Erythroblast (primary cell): ENCODE measurements around the gene MYO1D.
"Not testable (repeated sequence)": the region's sequence is repeated elsewhere in the genome, so short reads cannot be mapped to it uniquely, and the experiment has no call there.

ENCODE experiments used
- DNase-seq, 2 experiments: peaks; one replicate each; lab custom pipeline; 2025; lab: John Stamatoyannopoulos, UW
- GATA1 ChIP-seq: IDR thresholded peaks from 2 replicates; pipeline ENCODE4 v1.6.1; 2011; ENCODE audit warnings: low read depth, mild to moderate bottlenecking, control low read depth, low read length, moderate library complexity
- POLR2A ChIP-seq: IDR thresholded peaks from 2 replicates; pipeline ENCODE4 v1.6.1; 2011; ENCODE audit warnings: mild to moderate bottlenecking, low read length

Gene MYO1D

DNA sequence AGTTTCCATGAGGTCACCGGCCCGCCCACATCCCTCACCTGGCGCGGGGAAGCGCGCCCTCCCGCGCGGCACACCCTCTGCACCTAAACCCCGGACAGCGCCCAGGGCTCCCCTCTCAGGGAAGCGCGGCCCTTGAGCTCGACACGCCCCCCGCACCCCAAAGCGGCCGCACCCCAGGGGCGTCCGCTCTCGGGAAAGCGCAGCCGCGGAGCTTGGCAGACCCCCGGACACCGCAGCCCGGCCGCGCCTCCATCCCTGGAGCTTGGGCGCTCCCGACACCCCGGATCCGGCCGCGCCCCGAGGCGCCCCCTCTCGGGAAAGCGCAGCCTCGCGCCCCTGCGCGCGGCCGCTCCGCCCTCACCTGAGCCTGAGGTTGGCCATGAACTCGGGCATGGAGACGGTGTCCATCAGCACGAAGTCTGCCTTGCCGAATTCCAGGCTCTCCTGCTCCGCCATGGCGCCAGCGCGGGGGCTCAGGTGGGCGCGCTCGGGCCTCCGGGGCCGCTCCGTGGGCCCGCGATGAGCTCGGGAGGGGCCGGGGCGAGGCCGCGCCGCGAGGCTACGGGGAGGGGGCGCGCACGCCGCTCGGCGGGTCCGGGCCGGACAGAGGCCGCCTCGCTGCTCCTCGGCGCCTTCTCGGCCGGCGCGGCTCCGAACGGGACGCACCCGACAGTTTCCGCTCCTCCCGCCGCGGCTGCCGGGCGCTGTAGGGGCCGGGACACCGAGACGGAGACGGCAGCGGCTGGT lies at the start of gene MYO1D:
TSS of gene MYO1D (minus strand) at position 708 of the 747 bp plus-strand sequence. CDS start at position 456, 252 bp downstream.
- peak; percentile 71 to 87 for DNase-seq
- TF ChIP-seq GATA1 (no peak), POLR2A (peak; percentile 77)

DNA sequence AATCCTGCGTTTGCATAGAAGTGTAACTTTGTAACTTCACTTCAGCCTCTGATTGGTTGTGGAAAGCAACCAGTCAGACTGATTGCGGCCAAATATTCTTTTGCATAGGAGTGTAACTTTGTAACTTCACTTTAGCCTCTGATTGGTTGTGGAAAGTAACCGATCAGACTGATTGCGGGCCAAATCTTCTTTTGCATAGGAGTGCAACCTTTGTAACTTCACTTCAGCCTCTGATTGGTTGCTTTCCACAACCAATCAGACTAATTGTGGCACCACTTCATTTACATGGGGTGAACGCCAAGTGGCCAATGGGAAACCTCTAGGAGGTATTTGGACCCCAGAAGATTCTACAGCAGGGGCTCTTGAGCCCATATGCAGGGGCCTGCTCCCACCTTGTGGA lies 49.3 kb upstream of the MYO1D start:
- DNase-seq: no peak
- no peak for TF ChIP-seq POLR2A
- no peak for TF ChIP-seq GATA1

DNA sequence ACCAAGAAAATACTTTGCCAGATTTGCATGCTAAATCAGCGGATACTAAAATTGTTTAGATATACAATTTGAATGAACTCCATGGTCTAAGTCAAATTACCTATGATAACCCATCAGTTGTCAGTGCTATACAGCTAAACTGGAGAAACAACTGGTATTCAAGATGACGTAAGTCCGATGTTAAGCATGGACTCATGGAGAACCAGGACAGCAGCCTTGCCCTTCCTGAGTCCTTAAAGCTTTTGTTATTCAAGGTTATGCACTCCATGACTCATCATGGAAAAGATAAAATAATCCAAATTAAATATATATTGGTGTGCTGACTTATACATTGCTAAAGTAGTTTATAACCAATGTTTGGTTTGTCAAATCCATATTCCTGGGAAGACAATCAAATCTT lies 47.0 kb upstream of the MYO1D start:
- DNase-seq: not testable (repeated sequence)

DNA sequence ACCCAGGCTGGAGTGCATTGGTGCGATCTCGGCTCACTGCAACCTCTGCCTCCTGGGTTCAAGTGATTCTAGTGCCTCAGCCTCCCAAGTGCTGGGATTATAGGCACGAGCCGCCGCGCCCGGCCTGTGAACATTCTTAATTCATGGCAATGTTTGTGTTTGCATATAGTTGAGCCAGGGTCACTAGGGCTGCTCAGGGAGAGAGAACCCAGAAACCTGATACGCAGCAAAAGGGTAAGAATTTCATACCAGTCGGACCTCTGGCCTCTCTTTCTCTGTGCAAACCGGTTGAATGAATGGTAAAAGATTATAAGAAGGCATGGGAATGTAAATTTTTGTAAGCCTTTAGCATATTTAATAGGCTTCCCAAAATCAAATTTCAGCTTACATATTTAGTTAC lies 44.1 kb upstream of the MYO1D start:
- TF ChIP-seq POLR2A (no peak), GATA1 (no peak)
- DNase-seq: no peak

DNA sequence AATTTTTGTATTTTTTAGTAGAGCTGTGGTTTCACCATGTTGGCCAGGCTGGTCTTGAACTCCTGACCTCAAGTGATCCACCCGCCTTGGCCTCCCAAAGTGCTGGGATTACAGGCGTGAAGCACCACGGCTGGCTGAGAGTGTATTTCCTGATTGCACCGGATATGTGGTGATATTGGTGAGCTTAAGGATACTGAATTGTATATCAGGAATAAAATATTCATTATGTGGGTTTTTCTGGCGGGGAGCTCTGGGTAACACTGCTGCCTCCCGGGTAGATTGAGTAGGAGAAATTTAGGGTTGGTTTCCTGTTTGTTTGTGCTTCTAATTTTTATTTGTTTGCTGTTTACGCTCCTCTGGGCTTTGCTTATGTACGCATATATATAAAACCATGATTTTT lies 43.4 kb upstream of the MYO1D start:
- DNase-seq: no peak
- TF ChIP-seq GATA1: no peak
- TF ChIP-seq POLR2A: no peak

DNA sequence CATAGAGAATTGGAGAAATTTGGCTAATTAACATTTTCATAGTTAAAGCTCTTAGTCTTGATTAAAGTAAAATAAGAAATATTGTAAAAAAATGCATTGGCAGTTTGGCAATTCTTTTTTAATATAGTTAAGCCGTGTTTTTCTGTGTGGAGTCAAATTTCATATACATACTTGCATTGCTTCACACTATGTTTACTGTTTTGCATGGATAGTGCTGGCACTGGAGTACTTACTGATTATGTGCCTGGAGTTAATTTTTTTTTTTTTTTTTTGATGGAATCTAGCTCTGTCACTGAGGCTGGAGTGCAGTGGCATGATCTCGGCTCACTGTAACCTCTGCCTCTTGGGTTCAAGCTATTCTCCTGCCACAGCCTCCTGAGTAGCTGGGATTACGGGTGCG lies 43.0 kb upstream of the MYO1D start:
- not testable (repeated sequence) for DNase-seq

DNA sequence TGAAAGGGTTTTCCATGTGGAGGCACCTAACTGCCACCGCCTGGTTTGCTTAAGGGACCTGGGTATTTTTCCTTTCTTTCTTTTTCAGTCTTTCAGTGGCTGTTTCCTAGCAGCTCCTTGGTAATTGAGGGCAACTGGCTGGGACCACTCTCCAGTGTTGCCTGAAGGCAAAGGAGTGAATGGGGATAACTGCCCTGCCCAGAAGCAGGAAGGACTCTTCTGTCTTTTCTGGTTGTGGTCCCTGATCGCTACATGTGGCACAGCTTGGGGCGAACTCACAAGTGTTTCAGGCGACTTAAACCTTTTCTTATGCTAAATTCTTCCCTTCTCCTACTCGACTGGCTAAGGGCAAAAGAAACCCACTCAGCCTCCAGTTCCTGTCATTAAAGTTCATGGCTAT lies 40.9 kb upstream of the MYO1D start:
- DNase-seq: no peak
- TF ChIP-seq GATA1 (no peak), POLR2A (no peak)

DNA sequence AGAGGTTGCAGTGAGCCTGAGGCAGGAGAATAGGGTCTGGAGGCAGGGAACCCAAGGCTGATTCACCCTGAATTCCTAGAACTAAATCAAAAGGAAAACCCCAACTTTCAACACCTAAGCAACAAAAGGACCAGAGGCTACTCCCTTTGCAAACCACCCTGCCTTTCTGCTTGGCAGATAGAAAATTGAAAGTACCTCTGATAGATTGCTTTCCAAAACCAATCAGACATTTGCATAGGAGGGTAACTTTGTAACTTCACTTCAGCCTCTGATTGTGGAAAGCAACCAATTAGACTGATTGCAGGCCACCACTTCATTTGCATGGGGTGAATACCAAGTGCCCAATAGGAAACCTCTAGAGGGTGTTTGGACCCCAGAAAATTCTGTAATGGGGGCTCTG lies 40.2 kb upstream of the MYO1D start:
- TF ChIP-seq GATA1 (no peak), POLR2A (no peak)
- DNase-seq: no peak

DNA sequence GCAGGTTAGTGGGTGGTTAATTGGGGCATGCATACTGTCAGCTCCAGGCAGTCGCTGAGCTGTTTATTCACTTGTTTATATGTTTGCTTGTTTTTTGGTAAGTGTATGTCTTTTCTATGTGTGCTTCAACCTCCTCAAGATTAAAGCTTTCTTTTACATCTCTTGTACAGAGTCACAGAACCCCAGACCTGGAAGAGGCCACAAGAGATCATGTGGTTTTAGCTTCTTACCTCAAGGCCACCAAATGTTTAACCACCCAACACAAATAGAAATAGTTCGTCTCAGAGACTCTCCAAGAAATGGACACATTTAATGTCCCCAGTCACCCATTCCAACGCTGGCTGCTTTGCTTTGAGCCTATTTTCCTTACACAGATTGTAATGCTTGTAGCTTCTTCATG lies 39.2 kb upstream of the MYO1D start:
- DNase-seq: no peak
- TF ChIP-seq GATA1 (no peak), POLR2A (no peak)

DNA sequence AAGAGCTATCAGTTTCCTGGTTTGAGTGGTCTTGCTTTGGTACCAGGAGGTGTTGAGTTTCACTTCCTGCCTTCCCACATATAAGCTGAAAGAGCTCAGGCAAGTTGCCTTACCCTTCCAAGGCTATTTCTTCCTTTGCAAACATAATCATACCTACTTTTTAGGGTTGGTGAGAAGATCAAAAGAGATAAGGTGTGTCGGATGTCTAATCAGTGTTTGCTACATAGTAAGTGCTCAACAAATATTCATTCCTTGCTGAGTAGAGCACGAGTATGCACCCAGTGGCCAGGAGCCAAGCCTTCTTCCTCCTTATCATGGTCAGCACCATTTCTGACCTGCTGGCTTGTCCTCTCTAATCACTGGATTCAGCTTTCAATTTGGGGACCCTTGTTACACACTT lies 38.3 kb upstream of the MYO1D start:
- TF ChIP-seq POLR2A: no peak
- TF ChIP-seq GATA1: no peak
- DNase-seq: peak; percentile 56 to 77

DNA sequence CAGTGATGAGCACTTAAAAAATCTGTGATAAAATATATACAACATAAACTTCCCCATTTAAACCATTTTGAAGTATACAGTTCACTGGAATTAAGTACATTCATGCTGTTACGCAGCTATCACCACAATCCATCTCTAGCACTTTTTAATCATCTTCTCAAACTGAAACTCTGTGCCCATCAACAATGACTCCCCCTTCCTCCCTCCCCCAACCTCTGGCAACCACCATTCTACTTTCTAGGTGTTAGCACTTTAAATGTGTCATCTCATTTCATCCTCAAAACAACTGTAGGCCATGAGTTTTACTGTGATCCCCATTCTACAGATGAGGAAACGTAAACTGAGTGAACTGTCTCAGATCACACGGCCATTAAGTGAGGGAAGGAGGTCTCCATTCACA lies 37.3 kb upstream of the MYO1D start:
- DNase-seq: no peak
- TF ChIP-seq GATA1: no peak
- no peak for TF ChIP-seq POLR2A

DNA sequence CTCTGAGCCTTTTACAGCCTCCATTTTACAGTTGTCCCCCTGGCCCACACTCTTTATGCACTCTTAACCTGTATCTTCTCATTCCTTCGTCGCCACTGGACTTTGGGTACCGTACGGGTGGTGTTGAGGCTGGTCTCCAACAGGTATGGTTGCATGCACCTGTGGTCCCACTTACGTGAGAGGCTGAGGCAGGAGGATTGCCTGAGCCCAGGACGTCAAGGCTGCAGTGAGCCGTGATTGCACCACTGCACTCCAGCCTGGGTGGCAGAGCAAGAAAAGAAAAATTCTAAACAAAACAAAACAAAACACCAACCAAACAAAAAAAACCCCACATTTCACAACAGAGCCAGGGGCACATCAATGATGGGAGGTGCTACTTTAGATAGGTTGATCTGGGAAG lies 36.7 kb upstream of the MYO1D start:
- no peak for DNase-seq
- TF ChIP-seq GATA1: no peak
- no peak for TF ChIP-seq POLR2A

DNA sequence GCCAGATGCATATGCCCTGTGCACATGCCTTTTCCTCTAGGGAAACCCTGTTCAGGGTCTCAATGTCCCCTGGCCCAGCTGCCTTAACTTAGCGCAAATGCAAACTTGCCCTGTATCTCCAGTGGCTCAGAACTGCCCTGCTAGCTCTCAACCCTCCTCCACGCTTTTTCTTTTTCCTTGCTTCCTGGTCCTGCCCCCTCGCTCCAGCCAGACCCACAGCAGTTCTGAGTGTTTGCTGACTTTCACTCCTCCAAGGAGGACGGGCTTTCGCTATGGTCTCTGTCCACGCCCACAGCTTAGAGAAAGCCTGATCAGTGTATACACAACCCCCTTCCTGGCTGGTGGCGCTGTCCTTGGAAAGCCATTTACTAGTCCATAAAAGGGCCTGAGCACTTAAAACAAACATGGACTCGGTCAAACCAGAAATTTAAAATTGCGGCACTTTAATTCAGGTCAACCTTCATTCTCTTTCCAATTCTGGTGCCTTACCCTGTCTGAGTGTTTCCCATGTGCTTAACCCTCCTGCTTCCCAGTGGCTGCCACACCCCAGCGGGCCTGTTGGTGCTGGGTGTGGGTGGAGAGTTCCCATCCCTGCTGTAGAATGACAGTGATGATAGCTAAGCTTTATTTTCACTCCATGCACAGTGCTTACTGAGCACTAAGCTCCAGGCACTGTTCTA lies 35.4 kb upstream of the MYO1D start:
- DNase-seq: no peak
- no peak for TF ChIP-seq POLR2A
- no peak for TF ChIP-seq GATA1

DNA sequence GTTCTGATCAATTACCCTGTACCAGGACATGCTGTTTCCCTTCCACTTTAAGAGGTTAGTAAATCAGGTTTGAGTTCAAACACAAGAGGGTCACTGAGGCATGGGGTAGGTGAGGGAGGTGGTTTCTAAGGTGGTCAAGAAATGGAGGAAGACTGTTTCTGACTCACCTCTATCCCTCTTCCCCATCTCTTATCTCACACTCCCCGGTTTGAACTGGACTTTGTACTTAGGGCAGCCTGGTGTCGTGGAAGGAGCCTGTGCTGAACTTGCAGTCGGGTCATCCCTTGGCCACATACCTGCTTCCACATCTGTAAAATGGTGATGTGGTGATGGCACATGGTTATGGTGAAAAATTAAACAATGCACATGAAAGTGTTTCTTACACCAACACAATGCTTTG lies 33.8 kb upstream of the MYO1D start:
- peak; percentile 11 to 29 for DNase-seq
- no peak for TF ChIP-seq POLR2A
- TF ChIP-seq GATA1: no peak

DNA sequence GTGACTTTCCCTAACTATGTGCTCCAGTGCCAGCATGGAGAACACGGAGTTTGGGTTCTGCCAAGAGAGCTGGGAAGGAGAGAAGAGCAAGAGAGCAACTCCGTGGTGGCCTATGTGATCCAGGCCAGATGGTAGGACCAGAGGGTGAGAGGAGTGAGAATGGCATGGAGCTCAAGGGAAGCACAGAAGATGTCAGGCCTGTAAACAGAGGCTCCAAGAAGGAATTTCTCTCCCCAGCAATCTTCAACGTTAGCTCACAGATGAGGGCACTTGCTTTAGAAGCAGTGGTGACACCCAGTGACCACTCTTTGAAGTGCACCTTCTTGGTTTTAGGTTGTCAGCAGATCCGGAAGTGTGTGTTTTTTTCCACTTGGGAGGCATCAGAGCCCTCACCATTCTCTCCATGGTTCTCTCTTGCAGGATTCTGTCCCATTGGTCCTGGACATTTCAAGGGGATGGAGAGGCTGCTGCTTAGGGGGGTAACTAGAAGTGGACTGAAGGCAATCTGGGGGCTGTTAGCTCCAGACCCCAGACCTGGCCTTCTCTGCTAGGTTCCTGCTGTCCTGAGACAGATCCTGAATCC lies 33.0 kb upstream of the MYO1D start:
- peak; percentile 89 to 92 for DNase-seq
- TF ChIP-seq GATA1 (no peak), POLR2A (no peak)
